Measurements from ENCODE around the gene UNC119. TPM values are rescaled to one million over a fixed set of nuclear protein-coding genes. Genes with fewer than 3 reads are reported as not detected.

The UNC119 gene
- total RNA-seq, 1 donor, result 23.2 TPM

DNA sequence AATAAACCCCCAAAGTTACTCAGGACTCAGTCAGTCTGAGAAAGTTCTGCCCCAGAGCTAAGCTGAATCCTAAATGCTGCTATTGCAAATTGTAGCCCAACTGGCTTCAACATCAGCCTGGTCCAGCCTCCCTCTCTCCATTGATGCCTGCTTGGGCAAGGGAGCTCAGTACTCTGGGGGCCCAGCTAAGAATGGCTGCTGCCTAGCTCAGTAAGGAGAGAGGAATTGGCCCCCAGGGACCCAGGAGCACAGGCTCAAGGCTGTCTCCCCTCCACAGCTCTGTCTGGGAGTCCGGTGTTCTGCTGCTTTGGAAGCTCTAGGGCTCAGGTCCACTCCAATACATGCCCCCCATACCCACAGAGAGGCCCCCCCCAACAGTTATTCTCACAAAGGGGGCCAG is 1.6 kb downstream of the UNC119 start:
- Histone ChIP-seq H3K27me3 (ENCODE audit: insufficient read depth, low read length) (no peaks in the 10 kb centered on the region), H3K4me3 (ENCODE audit: insufficient read depth, low read length) (no peak overlapping the region), H3K27ac (ENCODE audit: low read depth, low read length) (no peak overlapping the region), H3K36me3 (ENCODE audit: insufficient read depth, low read length) (peaks cover 33% of the 10 kb centered on the region), H3K9me3 (ENCODE audit: low read depth, low read length) (no peaks in the 10 kb centered on the region), H3K4me2 (ENCODE audit: insufficient read depth, low read length) (no peak overlapping the region), H3K79me2 (ENCODE audit: insufficient read depth, low read length) (peaks cover 20% of the 10 kb centered on the region), H3K4me1 (ENCODE audit: insufficient read depth, low read length) (peaks cover 5% of the 10 kb centered on the region), H4K20me1 (ENCODE audit: insufficient read depth, low read length) (peaks cover 39% of the 10 kb centered on the region), H2AFZ (ENCODE audit: low read length) (no peak overlapping the region)
- no peak for DNase-seq (ENCODE audit: insufficient read length, low spot score, missing footprints)
- TF ChIP-seq, protein P1, sequence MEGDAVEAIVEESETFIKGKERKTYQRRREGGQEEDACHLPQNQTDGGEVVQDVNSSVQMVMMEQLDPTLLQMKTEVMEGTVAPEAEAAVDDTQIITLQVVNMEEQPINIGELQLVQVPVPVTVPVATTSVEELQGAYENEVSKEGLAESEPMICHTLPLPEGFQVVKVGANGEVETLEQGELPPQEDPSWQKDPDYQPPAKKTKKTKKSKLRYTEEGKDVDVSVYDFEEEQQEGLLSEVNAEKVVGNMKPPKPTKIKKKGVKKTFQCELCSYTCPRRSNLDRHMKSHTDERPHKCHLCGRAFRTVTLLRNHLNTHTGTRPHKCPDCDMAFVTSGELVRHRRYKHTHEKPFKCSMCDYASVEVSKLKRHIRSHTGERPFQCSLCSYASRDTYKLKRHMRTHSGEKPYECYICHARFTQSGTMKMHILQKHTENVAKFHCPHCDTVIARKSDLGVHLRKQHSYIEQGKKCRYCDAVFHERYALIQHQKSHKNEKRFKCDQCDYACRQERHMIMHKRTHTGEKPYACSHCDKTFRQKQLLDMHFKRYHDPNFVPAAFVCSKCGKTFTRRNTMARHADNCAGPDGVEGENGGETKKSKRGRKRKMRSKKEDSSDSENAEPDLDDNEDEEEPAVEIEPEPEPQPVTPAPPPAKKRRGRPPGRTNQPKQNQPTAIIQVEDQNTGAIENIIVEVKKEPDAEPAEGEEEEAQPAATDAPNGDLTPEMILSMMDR (IDR thresholded peaks at IDR 0.05; ENCODE audit: extremely low read depth, low read depth, low read length), result no peak

DNA sequence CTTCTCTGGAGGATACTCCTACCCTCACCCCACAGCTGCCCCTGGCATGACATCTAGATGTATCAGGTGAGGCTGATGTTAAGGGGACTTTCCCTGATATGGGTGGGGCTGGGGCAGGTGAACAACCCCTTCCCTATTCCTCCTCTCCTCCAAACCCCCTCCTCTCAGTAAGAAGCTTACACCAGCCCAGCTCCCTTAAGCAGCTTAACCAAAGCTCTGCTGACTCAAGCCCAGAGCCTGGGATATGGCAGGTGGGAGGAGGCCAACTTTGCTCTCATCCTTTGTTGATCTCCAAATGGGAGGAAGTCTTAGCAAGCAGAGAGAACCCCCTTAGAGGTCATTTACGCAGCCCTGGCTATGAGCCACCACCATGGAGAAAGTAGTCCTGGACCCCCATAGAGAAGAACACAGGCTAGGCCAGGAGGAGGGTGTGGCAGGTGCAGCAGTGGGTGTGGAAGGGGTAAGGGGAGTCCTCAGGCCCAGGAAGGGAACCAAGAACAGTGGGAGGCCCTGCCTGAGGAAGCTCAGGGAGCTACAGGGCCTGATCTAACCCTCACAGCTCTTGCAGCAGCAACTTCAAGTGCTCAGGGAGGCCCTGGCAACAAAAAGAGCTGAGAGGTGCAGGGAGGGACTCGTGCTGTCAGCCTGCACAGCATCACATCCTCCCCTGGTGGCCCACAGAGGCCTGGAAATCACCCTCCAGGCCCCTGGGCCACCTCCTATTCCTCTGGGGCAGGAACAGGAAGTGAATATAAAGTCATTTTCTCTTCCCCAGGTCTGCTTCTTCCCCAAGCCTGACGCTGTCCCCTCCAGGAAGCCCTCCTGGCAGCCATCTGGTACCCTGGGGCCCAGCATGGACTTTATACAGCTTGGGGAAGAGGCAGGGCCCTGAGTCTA is 2.9 kb downstream of the UNC119 start:
- H3K36me3 ChIP-seq (ENCODE audit: insufficient read depth, low read length), result peaks cover 22% of the 10 kb centered on the region
- no peak overlapping the region for H2AFZ ChIP-seq (ENCODE audit: low read length)
- H3K4me3 ChIP-seq (ENCODE audit: insufficient read depth, low read length), result no peak overlapping the region
- no peak overlapping the region for H3K27ac ChIP-seq (ENCODE audit: low read depth, low read length)
- no peaks in the 10 kb centered on the region for H3K27me3 ChIP-seq (ENCODE audit: insufficient read depth, low read length)
- peaks cover 20% of the 10 kb centered on the region for H3K79me2 ChIP-seq (ENCODE audit: insufficient read depth, low read length)
- TF ChIP-seq, protein P1 (IDR thresholded peaks at IDR 0.05; ENCODE audit: extremely low read depth, low read depth, low read length), result no peak
- H3K4me1 ChIP-seq (ENCODE audit: insufficient read depth, low read length), result peaks cover 5% of the 10 kb centered on the region
- DNase-seq (ENCODE audit: insufficient read length, low spot score, missing footprints), result no peak
- H3K9me3 ChIP-seq (ENCODE audit: low read depth, low read length), result no peaks in the 10 kb centered on the region
- H3K4me2 ChIP-seq (ENCODE audit: insufficient read depth, low read length), result no peak overlapping the region
- peaks cover 39% of the 10 kb centered on the region for H4K20me1 ChIP-seq (ENCODE audit: insufficient read depth, low read length)

DNA sequence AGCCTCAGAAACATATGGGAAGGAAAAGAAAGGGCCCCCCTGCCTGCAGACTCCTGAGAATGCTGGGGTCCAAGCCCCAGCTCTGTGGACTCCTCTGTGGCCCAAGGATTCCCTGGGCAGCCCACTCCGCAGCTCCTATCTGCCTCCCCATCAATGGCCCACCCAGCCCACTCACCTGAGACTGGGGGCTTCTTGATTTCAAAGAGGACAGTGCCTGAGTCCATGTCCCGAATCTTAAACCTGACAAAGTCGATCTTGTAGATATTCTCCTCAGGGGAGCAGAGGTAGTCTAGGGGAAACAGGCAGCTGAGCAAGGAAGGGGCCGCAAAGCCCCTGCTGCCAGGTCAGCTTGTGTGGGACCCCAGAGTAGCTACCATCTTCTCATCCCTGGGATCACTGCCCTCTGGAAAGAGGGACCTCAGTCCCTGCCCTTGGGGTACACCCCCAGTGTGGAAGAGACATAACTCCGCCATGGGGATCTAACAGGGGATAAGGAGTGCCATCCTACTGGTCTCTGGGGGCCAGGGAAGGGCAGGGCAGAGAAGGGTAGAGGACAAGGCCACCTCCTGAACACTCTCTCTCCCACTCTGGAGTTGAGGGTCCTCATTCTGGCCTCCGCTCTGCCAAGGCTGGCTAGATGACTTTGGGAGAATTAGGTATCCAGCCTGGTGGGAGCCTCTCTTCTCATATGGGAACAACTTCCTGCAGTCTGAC is 3.9 kb downstream of the UNC119 start:
- TF ChIP-seq, protein P1 (IDR thresholded peaks at IDR 0.05; ENCODE audit: extremely low read depth, low read depth, low read length), result no peak
- Histone ChIP-seq H3K36me3 (ENCODE audit: insufficient read depth, low read length) (peaks cover 14% of the 10 kb centered on the region), H2AFZ (ENCODE audit: low read length) (no peak overlapping the region), H3K27ac (ENCODE audit: low read depth, low read length) (no peak overlapping the region), H3K9me3 (ENCODE audit: low read depth, low read length) (no peaks in the 10 kb centered on the region), H4K20me1 (ENCODE audit: insufficient read depth, low read length) (peaks cover 39% of the 10 kb centered on the region), H3K4me2 (ENCODE audit: insufficient read depth, low read length) (no peak overlapping the region), H3K27me3 (ENCODE audit: insufficient read depth, low read length) (no peaks in the 10 kb centered on the region), H3K4me1 (ENCODE audit: insufficient read depth, low read length) (peaks cover 5% of the 10 kb centered on the region), H3K79me2 (ENCODE audit: insufficient read depth, low read length) (peaks cover 20% of the 10 kb centered on the region), H3K4me3 (ENCODE audit: insufficient read depth, low read length) (no peak overlapping the region)
- DNase-seq (ENCODE audit: insufficient read length, low spot score, missing footprints), result no peak
